AG09309 (cell line): ENCODE measurements around the gene CRYGA.

Experiments
- DNase-seq: peaks from one replicate; pipeline ENCODE4 v3.0.0-alpha.2; 2010; ENCODE audit warnings: low read depth
- H3K4me3 ChIP-seq: 2 replicates; pipeline ENCODE4 v1.5.1; 2011; ENCODE audit warnings: mild to moderate bottlenecking, low read depth, low read length, moderate library complexity; ENCODE audit not compliant: control insufficient read depth
- TF ChIP-seq, protein P1 (sequence below): IDR thresholded peaks from 2 replicates; pipeline ENCODE4 v1.5.1; 2011; ENCODE audit warnings: mild to moderate bottlenecking, low read depth, low read length, inconsistent platforms; ENCODE audit not compliant: insufficient read depth, control insufficient read depth; ENCODE audit errors: missing control alignments

Gene CRYGA

DNA sequence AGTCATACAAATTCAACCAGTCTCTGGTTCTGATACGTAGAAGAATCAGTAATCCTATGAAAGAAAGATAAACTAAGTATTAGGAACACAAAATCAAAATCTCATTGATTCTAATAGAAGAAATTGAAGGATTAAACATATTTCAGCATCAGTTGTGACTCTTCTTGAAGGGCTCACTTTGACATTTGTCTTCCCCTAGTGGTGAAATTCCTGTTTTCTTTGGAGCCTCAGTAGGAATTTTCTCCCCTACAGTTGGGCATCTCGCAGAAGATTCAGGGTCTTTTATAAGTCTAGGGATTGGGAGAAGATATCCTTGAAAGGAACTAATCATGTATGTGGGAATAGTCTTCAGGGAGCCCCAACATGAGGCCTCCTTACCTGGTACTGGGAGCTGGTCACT lies 14.6 kb downstream of the CRYGA start:
- TF ChIP-seq, protein P1, sequence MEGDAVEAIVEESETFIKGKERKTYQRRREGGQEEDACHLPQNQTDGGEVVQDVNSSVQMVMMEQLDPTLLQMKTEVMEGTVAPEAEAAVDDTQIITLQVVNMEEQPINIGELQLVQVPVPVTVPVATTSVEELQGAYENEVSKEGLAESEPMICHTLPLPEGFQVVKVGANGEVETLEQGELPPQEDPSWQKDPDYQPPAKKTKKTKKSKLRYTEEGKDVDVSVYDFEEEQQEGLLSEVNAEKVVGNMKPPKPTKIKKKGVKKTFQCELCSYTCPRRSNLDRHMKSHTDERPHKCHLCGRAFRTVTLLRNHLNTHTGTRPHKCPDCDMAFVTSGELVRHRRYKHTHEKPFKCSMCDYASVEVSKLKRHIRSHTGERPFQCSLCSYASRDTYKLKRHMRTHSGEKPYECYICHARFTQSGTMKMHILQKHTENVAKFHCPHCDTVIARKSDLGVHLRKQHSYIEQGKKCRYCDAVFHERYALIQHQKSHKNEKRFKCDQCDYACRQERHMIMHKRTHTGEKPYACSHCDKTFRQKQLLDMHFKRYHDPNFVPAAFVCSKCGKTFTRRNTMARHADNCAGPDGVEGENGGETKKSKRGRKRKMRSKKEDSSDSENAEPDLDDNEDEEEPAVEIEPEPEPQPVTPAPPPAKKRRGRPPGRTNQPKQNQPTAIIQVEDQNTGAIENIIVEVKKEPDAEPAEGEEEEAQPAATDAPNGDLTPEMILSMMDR = peak; percentile 15
- no peak overlapping the region for H3K4me3 ChIP-seq
- DNase-seq = no peak

DNA sequence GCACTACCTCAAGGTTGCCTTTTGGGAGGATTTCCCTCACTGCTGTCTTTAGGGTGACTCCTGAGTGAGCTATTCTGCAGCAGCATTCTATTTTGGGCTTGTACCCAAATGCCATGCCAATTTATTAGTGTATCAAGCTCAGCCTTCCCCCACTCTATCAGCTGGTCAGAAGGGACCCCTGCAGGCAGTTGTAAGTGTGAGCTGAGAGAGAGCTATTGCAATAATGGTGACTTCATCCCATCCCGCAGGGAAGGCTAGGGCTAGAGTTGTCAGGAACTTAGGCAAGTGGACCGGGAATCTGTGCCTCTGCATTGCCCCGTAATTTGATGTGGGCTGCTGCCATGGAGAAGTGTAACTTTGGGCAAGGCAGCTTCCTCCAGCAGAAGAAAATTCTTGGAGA lies 15.6 kb downstream of the CRYGA start:
- DNase-seq = no peak
- TF ChIP-seq, protein P1 = no peak
- H3K4me3 ChIP-seq = no peak overlapping the region

DNA sequence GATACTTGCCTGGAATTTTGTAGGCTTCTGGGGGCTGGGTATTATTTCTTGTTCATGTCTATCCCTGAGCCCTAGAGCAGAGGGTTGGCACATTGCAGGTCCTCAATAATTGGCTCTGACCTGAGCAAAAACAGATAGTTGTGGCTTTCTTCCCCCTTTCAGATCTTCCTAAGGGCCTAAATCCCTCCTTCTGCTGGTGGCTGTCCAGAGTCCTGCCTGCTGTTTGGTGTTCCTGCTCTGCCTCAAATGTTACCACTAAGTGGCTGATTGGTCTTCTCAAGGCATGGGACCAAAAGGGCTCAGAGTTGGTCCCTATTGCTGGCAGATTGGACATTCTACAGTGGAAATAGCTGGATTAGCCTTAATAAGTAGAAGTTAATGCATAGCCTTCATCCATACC lies 16.4 kb downstream of the CRYGA start:
- H3K4me3 ChIP-seq = no peak overlapping the region
- DNase-seq = no peak
- TF ChIP-seq, protein P1 = no peak

DNA sequence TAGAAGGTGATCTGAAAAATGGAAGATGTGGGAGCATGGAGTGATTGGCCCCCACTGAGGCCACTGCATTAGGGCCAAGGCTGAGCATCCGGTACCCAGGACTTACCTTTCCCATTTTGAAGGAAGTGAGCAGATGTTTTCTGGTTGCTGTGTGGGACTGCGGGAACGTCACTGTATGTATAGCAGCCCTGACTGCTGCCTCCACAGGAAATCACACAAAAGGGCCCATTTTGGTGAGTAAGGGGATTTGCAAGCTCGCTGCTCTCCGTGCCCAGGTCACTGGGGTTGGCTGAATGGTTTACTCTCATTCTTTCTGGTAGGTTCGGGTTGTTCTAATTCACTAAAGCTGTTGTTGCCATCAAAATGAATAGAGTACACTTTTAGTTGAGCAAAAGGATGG lies 17.4 kb downstream of the CRYGA start, which contains the start of gene CRYGB:
Gene CRYGB (minus strand): TSS at position 153 of the 400 bp plus-strand sequence. CDS start 38 bp downstream, at position 115.
- H3K4me3 ChIP-seq = no peak within 1 kb of the TSS
- TF ChIP-seq, protein P1 = no peak
- no peak for DNase-seq

DNA sequence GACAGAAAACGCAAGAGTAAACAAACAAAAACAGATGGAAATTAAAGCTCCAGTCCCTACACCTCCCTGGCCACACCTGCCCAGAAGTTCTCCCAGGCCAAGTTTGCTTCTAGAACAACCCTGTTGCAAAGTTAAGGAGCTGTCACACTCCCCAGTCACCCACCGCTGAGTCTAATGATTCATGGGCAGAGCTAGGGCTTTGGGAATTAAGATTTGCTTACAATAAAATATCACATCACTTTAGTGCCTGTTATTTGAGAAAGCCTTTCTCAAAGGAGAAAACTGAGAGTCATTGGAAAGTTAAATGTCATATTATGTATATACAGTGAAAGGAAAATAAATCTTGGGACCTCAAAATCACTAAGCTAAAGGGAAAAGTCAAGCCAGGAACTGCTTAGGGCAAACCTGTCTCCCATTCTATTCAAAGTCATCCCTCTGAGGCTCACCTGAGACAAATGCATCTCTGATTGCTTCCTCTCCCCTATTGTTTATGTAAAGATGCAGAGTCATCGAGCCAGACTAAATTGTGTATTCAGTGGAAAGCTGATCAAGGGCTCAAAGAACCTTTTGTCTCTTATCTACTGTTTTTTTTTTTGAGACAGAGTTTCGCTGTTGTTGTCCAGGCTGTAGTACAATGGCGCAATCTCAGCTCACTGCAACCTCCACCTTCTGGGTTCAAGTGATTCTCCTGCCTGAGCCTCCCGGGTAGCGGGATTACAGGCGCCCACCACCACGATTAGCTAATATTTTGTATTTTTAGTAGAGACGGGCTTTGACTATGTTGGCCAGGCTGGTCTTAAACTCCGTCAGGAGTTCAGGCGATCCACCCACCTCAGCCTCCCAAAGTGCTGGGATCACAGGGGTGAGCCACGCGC lies 20.2 kb downstream of the CRYGA start:
- TF ChIP-seq, protein P1 = no peak
- DNase-seq = no peak
- no peak overlapping the region for H3K4me3 ChIP-seq

DNA sequence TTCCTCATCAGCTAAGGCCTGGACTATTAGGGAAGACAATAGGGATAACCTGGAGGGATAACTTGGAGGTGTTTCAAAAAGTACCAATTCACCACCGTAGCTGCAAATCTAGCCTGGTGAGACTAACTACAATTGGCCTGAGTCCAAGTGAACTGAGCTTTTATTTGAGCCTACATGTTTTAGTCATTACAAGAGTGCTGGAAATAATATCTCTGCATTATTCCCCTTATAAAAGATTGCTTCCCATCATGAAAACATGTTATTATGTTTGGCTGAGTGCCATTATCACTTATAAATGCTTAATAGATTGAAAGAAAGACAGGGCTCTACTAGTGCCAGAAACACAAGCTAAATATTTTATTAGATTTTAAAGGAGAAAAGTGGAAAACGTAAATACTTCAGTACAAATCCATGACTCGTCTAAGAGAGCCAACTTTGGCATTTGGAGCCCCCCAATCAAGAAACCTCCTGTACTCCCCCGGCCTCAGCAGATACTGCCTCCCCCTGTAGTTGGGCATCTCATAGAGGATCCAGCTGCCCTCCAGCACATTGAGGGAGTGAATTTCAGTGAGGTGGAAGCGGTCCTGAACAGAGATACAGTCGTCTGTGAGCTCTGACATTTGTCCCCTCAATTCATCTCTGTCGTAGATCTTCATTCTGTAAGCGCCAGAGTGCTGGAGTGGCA lies 21.0 kb downstream of the CRYGA start:
- peak; percentile 4 for DNase-seq
- H3K4me3 ChIP-seq = no peak overlapping the region
- TF ChIP-seq, protein P1 = no peak
